HG03097 (cell line): ENCODE data around the gene NCLN.
"Not testable (repeated sequence)": the region's sequence is repeated elsewhere in the genome, so short reads cannot be mapped to it uniquely, and the experiment has no call there.

Experiments used
- ATAC-seq: cut with Tn5 transposase; IDR thresholded peaks from one replicate; pipeline ENCODE4 v1.9.1; 2021; ENCODE audit not compliant: unreplicated experiment, low FRiP score

The NCLN gene

GRCh38 chr19:3154957-3155736 lies 30.6 kb upstream of the NCLN start:
- peak; percentile 73 for ATAC-seq

- no peak for ATAC-seq
Observed at GRCh38 chr19:3157096-3157845, 28.5 kb upstream of the NCLN start.

- no peak for ATAC-seq
Observed at GRCh38 chr19:3159565-3159964, 26.2 kb upstream of the NCLN start.

GRCh38 chr19:3160219-3160618 lies 25.5 kb upstream of the NCLN start:
- no peak for ATAC-seq

- ATAC-seq = no peak
Observed at GRCh38 chr19:3161453-3161852, 24.3 kb upstream of the NCLN start.

GRCh38 chr19:3162418-3163229 lies 23.1 kb upstream of the NCLN start:
- no peak for ATAC-seq

GRCh38 chr19:3163230-3163886 lies 22.4 kb upstream of the NCLN start:
- ATAC-seq = peak; percentile 59

GRCh38 chr19:3163943-3164342 lies 21.8 kb upstream of the NCLN start:
- no peak for ATAC-seq

GRCh38 chr19:3167533-3168272 lies 18.0 kb upstream of the NCLN start:
- no peak for ATAC-seq

- no peak for ATAC-seq
Observed at GRCh38 chr19:3171894-3172672, 13.6 kb upstream of the NCLN start.

GRCh38 chr19:3172673-3173000 lies 13.1 kb upstream of the NCLN start:
- not testable (repeated sequence) for ATAC-seq

GRCh38 chr19:3175781-3176714 lies 9.7 kb upstream of the NCLN start:
- ATAC-seq = no peak

GRCh38 chr19:3176715-3177501 lies 8.8 kb upstream of the NCLN start:
- no peak for ATAC-seq

- ATAC-seq = peak; percentile 33
Observed at GRCh38 chr19:3178377-3178972, 7.3 kb upstream of the NCLN start, which contains the start of gene S1PR4. Gene S1PR4 (plus strand): TSS chr19:3178769. CDS start chr19:3178793, 24 bp downstream.

GRCh38 chr19:3178973-3179738 lies 6.6 kb upstream of the NCLN start:
- ATAC-seq = peak; percentile 6

- ATAC-seq = no peak
Observed at GRCh38 chr19:3179739-3180293, 5.9 kb upstream of the NCLN start.
